GM19023 (cell line): ENCODE data around the gene IFT52.
"Not testable (repeated sequence)": the region's sequence is repeated elsewhere in the genome, so short reads cannot be mapped to it uniquely, and the experiment has no call there.

ENCODE experiments used
- ATAC-seq: cut with Tn5 transposase; IDR thresholded peaks from one replicate; pipeline ENCODE4 v1.9.1; 2021; ENCODE audit warnings: mild to moderate bottlenecking, moderate library complexity; ENCODE audit not compliant: unreplicated experiment

The IFT52 gene

DNA sequence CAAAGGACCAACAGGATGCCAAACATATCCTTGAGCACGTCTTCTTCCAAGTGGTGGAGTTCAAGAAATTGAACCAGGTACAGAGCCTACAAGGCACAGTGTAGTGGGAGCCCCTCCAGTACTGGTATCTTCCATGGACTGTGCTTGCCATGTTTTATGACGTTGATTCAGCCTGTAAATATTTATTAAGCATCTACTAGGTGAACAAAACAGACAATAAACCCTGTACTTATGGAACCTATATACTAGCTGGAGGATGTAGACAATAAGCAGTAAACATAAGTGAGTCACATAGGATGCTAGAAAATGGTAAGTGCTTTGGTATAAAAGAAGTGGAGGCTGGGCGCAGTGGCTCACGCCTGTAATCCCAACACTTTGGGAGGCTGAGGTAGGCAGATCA, 51.8 kb downstream of the IFT52 start:
- no peak for ATAC-seq

DNA sequence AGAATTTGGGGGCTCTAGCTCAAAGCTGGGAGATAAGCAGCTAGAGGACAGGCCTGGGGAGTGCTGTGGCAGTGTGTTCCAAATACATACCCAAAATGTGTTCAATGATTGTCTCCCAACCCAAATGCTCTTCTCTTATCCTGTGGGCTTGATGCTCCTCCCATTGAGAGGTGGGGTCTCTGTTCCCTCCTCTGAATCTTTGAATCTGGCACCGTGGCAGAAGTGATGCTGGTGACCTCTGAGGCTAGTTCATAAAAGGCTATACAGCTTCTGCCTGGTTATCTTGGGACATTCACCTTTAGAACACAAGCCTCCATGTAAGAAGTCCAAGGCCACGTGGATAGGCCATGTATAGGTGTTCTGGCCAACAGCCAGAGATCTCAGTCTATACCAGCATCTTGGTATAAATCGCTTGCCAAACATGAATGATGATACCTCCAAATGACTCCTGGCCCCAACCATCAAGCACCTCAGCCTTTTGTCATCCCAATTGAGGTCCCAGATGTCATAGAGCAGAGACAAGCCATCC, 60.3 kb downstream of the IFT52 start:
- ATAC-seq, result no peak

DNA sequence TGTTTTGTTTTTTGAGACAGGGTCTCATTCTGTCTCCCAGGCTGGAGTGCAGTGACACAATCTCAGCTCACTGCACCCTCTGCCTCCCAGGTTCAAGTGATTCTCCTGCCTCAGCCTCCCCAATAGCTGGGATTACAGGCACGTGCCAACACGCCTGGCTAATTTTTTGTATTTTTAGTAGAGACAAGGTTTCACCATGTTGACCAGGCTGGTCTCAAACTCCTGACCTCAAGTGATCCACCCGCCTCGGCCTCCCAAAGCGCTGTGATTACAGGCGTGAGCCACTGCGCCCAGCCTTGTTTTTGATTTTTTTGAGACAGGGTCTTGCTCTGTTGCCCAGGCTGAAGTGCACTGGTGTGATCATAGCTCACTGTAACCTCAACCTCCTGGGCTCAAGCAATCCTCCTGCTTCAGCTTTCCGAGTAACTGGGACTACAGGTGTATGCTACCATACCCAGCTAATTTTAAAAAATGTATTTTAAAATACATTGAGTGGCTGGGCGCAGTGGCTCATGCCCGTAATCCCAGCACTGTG, 61.0 kb downstream of the IFT52 start:
- not testable (repeated sequence) for ATAC-seq

DNA sequence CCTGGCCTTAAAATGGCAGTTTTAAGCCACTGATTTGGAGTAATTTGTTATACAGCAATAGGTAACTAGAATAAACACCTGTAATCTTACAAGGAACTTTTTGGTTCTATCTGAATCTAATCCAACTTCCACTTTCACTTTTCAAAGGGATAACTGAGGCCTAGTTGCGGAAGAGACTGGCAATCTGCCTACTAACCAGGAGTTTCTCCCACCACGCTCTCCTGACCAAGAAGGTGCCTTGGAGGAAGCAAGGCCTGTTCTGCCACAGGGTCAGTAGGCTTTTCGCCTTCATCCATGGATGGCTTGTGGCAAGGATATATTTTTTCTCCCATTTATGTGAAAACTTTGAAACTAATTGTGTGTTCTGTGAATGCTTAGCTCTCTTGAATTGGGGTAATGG, 63.2 kb downstream of the IFT52 start:
- no peak for ATAC-seq

DNA sequence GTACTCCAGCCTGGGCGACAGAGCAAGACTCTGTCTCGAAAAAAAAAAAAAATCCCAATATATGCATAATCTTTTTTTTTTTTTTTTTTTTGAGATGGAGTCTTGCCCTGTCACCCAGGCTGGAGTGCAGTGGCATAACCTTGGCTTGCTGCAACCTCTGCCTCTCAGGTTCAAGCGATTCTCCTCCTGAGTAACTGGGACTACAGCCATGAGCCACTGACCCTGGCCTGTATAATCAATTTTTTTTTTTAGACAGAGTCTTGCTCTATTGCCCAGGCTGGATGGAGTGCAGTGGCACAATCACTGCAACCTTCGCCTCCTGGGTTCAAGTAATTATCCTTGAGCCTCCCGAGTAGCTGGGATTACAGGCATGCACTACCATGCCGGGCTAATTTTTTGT, 64.4 kb downstream of the IFT52 start:
- not testable (repeated sequence) for ATAC-seq

DNA sequence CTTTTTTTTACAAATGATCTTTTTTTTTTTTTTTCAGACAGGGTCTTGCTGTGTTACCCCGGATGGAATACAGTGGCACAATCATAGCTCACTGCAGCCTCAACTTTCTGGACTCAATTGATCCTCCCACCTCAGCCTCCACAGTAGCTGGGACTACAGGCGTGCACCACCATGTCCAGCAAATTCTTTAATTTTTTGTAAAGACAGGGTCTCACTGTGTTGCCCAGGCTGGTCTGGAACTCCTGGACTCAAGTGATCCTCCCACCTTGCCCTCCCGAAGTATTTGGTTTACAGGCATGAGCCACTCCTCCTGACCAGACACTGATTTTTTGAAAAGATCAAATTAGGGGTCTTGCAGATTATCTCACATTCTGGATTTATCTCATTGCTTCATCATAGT, 65.2 kb downstream of the IFT52 start:
- no peak for ATAC-seq

DNA sequence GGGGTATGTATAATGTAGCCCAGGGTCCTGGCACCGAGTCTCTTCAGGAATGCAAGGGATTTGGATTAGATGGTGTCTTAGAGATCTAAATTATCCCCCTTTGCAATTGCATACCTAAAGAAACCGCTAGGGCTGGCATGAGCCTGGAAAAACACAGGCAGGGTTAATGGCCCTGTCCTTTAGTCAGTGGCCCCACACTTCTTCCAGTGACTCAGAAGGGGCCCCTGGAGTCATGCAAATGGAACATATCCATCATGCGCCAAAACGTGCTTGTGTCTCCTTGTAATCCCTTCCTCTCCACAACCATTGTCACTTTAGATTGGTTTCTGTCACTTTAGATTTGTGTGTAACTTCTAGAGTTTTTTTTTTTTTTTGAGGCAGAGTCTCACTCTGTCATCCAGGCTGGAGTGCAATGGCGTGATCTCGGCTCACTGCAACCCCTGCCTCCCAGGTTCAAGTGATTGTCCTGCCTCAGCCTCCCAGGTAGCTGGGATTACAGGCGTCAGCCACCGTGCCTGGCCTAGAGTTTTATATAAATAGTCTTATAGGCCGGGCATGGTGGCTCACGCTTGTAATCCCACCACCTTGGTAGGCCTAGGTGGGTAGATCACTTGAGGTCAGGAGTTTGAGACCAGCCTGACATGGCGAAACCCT, 67.5 kb downstream of the IFT52 start:
- ATAC-seq, result no peak

DNA sequence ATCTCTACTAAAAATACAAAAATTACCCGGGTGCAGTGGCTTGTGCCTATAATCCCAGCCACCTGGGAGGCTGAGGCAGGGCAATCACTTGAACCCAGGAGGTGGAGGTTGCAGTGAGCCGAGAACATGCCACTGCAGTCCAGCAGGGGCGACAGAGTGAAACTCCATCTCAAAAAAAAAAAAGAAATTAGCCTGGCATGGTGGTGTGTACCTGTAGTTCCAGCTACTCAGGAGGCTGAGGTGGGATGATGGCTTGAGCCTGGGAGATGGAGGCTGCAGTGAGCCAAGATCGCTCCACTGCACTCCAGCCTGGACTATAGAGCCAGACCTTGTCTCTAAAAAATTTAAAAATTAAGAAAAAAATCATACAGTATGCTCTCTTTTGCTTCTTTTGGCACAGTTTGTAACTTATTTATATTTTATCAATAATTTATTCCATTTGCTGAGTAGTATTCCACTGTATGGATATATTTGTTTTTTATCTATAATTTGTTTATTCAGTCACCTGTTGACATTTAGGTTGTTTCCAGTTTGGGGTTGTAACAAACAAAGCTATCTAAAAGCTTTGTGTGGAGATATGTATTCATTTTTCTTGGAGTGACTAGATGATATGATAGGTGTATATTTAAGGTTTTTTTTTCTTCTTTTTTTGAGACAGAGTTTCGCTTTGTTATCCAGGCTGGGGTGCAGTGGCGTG, 68.1 kb downstream of the IFT52 start:
- no peak for ATAC-seq

DNA sequence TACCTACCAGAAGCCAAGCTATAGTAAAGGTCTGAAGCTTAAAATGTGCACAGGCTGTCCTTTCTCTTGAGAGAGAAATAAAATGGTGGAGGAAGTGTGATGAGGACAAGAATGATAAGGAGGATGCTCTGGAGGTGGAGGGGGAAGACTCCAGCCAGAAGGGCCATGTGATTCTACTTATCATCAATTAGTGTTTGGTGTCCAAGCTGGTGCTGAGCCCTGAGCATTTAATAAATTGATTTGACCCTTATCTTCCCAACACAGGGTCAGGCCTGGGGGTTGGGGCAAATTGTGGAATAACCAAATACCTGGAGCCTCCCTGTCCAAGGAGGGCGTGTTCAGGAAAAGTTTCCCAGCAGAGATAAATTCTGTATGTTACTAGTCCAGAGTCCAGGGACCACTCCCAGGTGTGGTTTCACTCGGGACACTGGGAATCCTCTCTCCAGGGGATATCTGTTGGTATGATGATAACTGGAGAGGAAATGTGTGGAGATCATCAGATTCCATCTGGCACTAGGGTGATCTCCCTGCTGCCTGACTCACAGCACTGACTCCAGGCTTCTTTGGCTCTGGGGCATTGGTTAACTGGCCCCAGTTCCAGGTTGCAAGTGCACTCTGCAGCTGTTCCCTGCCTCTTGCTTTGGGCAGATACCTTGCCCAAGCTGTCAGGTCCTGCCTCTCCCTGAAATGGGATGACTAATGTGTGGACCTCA, 72.4 kb downstream of the IFT52 start:
- no peak for ATAC-seq

DNA sequence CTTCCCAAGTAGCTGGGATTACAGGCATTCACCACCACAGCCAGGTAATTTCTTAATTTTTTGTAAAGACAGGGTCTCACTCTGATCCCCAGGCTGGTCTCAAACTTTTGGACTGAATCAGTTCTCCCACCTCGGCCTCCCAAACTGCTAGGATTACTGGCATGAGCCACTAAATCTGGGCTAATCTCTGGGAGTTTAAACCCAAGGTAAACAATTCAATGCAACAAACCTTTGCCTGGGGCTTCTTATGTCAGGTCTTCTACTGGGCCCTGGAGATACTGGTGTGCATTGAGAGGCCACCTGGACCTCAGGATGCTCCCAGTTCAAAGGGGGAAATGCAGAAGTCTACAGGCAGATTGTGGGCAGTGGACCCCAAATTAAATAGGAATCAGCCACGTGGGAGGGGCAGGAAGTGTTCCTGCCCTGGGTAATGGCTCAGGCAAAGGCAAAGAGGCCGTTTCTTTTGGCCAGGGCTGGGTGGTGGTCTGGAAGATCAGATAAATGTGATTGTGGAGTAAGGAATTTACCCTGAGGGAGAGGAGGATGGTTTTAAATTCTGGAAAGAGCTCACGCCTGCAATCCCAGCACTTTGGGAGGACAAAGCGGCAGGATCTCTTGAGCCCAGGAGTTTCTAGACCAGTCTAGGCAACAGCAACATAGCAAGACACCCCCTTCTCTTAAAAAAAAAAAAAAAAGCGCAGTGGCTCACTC, 74.9 kb downstream of the IFT52 start:
- ATAC-seq, result no peak

DNA sequence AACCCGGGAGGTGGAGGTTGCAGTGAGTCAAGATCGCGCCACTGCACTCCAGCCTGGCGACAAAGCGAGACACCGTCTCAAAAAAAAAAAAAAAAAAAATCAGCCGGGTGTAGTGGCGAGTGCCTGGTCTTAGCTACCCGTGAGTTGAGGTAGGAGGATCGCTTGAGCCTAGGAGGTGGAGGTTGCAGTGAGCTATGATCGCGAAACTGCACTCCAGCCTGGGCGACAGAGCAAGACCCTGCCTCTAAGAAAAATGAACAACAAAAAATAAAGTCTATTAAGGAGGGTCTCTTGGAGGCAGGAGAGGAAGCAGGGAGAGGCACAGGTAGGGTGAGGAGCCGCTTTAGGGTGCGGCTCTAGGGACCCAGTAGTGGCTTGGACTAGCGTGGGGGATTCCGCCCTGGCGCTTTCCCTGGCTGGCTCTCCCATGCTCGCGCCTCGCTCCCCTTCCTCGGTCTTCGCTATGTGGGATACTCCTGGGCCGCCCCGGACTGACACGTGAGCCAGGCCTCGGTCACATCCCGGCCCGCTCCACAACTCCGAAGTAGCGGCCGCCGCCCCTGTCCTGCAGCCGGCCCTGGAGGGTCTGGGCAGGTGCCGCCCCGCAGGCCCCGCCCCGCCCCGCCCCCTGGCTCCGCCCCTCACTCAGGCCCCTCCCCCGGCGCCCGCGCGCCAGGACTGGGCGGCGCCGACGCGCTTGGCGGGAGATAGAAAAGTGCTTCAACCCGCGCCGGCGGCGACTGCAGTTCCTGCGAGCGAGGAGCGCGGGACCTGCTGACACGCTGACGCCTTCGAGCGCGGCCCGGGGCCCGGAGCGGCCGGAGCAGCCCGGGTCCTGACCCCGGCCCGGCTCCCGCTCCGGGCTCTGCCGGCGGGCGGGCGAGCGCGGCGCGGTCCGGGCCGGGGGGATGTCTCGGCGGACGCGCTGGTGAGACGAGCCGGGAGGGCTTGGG, 75.9 kb downstream of the IFT52 start, which contains the start of gene MYBL2:
MYBL2 (plus strand) TSS at position 739 of the 953 bp plus-strand sequence; CDS start at position 909, 170 bp downstream.
- peak; percentile 86 for ATAC-seq

DNA sequence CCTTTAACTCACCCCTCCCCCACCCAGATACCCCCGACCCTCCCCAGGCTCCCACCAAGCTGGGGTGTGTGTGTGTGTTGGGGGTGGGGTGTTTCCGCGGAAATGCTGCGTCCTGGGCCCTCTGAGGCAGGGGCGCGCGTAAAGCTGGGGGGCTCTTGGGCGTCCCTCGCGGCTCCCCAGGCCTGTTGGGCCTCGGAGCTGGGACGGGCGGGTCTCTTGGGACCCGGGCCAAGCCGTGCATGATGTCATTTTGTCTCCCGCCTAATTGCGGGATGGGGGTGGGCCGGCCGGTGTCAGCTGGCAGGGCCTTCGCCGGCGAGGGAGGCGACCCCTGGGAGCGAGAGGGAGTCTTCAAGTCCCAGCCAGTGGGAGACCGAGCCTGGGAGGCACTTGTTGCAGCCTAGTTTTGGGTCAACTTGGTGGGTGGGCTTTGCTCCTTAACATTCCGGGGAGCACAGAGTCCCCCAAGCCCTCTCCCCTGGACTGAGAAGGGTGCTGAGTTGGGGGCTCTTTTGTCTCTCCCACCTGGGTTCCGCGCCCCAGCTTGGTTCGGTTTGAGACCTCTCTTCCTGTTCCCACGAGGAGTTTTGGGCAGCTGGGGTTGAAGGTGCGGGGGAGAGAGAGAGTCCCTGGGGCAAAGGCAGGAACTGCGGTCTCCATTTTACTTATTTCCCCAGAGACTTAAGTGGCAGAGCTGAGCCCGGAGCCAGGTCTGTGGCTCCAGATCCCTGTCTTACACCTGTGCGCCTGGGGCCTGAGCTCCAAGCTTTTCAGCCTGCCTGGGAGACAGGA, 76.8 kb downstream of the IFT52 start:
- ATAC-seq, result peak; percentile 14

DNA sequence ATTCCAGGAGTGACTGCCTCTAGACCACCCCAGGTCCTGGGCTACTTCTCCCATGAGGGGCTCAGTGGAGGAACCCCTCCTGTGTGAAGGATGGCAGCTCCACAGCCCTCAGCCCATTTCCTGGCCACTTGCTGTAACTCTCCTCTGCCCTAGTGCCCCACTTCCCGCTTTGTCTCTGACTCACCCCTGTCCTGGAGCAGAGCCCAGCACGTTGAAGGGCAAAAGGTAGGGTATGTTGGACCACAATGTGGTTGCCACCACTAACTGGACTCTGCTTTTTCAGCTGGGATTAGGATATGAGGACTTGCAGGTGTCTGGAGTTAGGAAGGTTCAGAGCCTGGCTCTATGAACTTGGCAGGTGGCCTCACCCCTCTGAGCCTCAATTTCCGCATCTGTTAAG, 78.6 kb downstream of the IFT52 start:
- no peak for ATAC-seq

DNA sequence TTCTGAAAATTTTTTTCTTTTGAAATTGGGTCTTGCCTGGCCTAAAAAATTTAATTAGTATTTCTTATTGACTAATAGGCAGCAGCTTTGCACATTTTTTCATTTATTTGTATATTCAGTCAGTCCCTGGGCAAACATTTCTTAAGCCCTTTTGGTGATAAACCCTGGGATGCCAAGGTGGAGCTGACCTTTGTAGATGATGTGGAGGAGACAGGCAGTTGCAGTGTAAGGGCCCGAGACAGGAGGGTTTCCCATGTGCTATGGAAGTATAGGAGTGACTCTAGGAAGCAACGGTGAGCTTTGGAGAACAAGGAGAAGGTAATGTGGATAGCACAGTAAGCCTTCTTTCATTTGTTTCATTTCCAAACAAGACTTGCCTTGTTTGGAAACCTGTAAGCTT, 79.7 kb downstream of the IFT52 start:
- no peak for ATAC-seq

DNA sequence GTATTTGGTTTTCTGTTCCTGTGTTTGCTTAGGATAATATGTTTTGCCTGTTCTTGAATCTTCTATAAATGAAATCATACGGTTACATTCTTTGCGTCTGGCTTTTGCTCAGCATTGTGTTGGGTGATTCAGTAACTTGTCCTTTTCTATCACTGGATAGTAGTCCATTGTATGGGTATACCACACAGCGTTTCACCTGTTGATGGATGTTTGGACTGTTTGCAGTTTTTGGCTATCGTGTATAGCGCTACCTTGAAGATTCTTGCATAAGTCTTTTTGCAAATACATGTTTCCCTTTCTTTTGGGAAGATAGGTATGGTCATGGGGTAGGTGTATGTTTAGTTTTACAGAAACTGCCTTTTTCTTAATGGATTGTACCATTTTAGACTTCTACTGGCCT, 85.6 kb downstream of the IFT52 start:
- ATAC-seq, result no peak

DNA sequence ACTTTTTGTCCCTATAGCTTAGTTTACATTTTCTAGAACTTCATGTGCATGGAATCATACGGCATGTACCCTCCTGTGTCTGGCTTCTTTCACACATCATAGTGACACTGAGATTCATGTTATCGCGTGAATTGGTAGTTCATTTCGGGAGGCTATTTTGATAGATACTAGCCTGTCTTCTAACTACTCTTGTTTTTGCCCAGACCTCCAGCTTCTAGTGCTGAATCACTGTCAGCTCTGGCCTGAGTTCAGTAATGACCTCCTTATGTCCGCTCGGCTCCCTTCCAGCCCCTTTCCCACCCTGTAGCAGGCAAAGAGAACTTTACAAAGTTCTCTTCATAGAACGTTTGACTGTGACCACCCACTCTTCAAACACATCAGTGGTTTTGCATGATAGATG, 90.2 kb downstream of the IFT52 start:
- peak; percentile 7 for ATAC-seq

DNA sequence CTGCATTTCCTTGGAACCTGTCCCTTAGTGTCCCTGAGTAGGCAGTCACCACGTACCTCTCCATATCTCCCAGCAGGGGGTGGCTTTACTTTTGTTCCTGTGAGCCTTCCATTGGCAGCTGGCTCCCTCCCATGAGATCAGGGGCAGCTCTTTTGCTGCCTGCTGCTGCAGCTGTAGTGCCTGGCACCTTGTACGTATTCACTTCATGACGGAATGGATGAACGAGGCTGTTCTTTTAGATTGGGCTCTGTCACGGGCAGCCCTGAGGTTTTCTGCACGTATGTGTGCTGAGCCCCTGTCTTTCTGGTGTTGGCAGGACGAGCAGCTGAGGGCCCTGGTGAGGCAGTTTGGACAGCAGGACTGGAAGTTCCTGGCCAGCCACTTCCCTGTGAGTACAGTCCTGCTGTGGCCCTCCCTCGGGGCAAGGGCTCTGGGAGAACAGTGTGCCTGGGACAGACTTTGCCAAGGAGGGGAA, 90.8 kb downstream of the IFT52 start:
- ATAC-seq, result peak; percentile 25

DNA sequence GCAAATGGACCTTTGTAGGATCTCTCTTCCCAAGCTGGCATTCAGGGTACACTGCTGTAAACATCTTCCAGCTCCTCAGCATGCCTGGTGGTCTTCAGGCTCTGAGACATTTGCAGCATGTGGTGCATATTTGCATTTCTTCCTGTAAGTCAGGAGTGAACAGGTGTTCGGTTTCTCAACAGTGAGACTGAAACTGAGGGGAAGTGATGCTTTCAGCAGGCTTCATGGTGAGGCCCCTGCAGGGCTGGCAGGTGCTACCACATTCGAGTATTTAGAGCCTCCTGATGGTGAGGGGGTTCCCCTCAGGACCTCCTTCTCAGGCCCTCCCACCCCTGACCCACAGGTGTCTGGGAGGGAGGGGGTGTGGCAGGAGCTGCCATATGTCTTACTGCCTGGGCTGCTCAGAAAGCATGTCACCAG, 91.3 kb downstream of the IFT52 start:
- ATAC-seq, result peak; percentile 93

DNA sequence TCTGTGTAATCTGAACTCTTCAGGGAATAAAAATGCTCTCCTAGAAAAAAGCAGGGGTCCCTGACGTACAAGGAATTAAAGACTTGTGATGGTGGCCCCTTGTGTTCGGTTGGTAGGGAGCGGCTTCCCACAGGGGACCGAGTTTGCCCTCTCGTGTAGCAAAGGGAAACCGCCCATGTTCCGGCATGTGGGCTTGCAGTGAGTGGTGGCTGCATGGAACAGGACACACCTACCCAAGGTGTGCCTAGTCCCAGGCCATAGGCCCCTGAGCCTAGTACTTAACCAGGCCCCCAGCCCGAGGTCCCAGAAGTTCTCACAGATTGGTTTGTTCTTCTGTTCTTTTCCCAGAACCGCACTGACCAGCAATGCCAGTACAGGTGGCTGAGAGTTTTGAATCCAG, 91.7 kb downstream of the IFT52 start:
- ATAC-seq, result peak; percentile 37
